Measurements from ENCODE around the gene HEBP2.
A peak's percentile ranks its signal among the peaks of the same experiment; 100 is the strongest.

HEBP2 gene

DNA sequence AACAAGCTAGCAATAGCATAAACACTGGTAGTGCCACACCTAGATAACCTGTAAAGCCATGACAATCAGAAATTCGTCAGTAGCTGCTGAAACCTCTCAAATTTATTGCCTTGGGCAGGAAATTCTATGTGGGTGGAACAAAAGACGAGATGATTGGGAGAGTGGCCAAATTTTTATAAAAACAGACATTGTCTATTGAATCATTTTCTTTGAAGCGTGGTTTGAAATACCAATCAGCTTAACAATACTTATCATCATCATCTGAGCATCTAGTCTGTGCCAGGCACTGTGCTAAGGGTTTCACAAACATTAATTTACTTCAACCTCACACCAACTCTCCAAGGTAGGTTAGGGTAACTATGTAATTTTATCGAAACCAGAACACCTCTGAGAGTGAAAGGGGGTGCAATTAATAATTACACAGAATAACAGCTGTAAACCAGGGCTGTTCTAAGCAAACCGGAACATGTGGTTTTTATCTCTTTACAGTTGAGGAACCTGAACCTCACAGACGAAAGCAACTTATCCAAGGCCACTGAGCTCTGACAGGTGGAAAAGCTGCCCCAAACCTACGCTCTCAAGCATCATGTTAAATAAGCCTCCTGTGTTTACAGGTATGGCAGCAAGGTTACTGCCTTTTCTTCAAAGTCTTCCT, 51.9 kb downstream of the HEBP2 start:
- peak; percentile 36 for DNase-seq (ENCODE audit: low spot score)

DNA sequence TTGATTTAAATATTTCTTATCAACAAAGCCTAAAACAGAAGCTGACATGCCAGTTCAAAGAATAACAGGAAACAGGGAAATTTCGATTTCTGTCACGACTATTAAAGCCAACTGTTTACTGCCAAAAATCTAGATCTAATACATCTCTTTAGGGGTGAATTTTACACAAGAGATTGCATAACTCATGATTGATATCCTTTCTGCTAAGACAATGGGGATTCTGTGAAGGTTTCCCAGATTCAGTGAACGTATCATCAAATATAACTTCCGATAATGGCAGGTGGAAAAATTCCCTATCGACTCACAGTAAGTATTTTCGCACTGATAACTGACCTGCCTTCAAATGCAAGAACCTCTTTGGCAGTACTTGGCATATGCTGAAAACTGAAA, 52.4 kb downstream of the HEBP2 start:
- no peak for DNase-seq (ENCODE audit: low spot score)

DNA sequence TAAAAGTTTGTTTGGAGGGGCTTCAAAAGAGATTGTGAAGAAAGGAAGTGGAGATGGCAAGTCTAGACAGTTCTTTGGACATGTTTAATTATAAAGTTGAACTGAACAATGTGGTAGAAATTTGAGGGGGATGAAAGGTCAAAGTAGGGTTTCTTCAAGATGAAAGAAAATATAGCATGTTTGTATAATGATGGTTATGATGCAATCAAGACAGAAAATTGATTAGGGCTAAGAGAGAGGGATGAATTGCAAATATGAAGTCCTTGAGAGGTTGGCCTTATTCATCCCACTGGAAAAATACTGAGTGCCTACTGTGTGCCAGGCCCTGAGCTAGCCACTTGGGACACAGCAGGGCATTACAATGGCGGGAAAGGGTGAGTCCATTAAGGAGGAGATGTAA, 57.6 kb downstream of the HEBP2 start:
- DNase-seq (ENCODE audit: low spot score) = no peak

DNA sequence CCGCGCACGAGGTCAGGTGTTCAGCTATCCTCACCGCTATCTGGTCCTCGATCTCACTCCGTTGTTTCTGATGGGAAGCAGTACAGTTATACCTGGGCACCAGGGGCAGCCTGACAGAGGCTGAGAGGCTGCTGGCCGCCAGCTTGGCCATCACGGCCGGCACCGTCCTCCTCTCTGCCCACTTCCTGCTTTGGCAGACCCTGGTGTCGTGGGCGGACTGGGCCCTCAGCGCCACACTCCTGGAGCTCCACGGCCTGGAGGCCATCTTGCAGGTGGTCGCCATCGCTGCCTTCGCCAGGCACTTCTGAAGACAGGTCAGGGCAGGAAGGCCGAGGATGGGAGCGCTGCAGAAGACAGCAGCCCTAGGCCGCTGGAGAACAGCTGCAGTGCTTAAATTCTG, 60.1 kb downstream of the HEBP2 start:
- DNase-seq (ENCODE audit: low spot score) = no peak

DNA sequence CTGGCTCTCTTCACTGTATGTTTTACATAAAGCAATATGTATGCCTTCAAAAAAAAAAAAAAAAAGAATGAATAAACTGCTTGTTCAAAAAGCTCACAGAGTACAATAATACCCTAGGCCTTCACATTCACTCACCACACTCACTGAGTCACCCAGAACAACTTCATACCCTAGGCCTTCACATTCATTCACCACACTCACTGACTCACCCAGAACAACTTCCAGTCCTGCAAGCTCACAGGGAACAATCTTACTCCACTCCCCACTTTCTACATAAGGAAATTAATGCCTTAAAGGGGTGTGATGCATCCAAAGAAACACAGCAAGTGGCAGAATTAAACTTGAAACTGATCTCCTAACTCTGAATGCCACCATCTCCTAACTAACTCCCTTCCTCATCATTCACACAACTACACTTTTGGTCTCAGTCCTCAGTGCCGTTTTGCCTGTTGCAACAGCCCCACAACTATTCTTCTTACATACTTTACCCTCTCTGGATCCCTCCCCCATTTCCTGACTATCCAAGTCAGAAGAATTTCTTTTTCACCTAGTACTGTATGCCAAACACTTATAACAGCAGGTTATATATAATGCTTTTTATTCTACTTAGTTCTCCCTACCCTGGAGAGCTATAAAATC, 61.1 kb downstream of the HEBP2 start:
- peak; percentile 85 for DNase-seq (ENCODE audit: low spot score)

DNA sequence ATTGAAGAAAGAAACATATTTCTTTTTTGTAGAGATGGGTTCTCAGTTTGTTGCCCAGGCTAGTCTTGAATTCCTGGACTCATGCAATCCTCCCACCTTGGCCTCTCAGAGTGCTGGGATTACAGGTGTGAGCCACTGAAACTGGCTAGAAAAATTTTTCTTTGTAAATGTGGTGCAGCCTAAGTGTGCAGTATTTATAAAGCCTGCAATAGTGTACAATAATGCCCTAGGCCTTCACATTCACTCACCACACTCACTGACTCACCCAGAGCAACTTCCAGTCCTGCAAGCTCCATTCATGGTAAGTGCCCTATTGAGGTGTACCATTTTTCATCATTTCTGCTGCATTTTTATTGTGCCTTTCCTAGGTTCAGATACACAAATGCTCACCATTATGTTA, 63.9 kb downstream of the HEBP2 start:
- no peak for DNase-seq (ENCODE audit: low spot score)

DNA sequence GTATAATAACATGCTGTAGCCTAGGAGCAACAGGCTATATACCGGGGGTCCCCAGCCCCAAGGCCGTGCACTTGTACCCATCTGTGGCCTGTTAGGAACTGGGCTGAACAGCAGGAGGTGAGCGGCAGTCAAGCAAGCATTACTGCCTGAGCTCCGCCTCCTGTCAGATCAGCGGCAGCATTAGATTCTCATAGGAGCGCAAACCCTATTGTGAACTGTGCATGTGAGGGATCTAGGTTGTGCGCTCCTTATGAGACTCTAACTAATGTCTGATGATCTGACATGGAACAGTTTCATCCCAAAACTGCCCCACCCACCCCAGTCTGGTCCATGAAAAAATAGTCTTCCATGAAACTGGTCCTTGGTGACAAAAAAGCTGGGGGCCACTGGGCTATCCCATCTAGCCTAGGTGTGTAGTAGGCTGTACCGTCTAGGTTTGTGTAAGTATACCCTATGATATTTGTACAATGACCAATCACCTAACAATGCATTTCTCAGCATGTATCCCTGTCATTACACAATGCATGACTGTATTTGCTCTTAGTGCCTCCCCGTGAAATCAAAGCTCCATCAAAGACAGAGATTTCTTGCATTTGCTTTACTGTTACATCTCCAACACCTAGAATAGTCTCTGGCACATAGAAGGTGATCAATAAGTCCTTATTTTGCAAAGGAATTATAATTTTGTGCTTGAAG, 64.4 kb downstream of the HEBP2 start:
- DNase-seq (ENCODE audit: low spot score) = no peak
